Lower leg skin (tissue), 4 donors: ENCODE results near the gene STT3A. TPM values are rescaled to one million over a fixed set of nuclear protein-coding genes. Genes with fewer than 3 reads are reported as not detected.
A peak's percentile ranks its signal among the peaks of the same experiment; 100 is the strongest.

Experiments used
- DNase-seq, 2 donors: peaks; one replicate each; pipeline ENCODE4 v3.0.0-alpha.2; 2019; ENCODE audit warnings: low spot score in 2 of 2
- H3K4me3 ChIP-seq: fragments of 200-600 bp; sonication (generic); 2 replicates; pipeline ENCODE4 v1.5.1; 2017; ENCODE audit warnings: mild to moderate bottlenecking, low read depth; ENCODE audit not compliant: poor library complexity, severe bottlenecking
- POLR2A ChIP-seq, 2 donors: fragments of 450-650 bp; IDR thresholded peaks; one replicate each; pipeline ENCODE4 v1.6.1; 2016 to 2017; ENCODE audit warnings: antibody characterized with exemption in 2 of 2, mild to moderate bottlenecking in 1 of 2, moderate library complexity in 1 of 2
- WGBS, 2 donors: methylation state at CpG; one replicate each; pipeline ENCODE4 v1.1.5; 2018; 5-methylcytosine and 5-hydroxymethylcytosine counted together
- intact Hi-C: fragments of 100-400 bp; cut with DNase I; formaldehyde crosslinking; loops from one replicate; pipeline ENCODE4 v1.15.0; 2023; ENCODE audit warnings: low total_unique reads
- total RNA-seq, 4 donors: library from RNA; depleted of rRNA; stranded (reverse); fragments of >200 nt; gene quantifications; one replicate each; pipeline ENCODE4 v1.1.0, GENCODE V29; 2016
- TF ChIP-seq, protein P1 (sequence below), 3 donors: fragments of 450-650 bp; IDR thresholded peaks; one replicate each; pipeline ENCODE4 v1.5.1; 2016; ENCODE audit warnings: antibody characterized with exemption in 3 of 3, mild to moderate bottlenecking in 3 of 3, moderate library complexity in 2 of 3

Gene STT3A
- total RNA-seq, 4 donors from 2014 or later = 42.8 to 56.5 (median 50.4) TPM

DNA sequence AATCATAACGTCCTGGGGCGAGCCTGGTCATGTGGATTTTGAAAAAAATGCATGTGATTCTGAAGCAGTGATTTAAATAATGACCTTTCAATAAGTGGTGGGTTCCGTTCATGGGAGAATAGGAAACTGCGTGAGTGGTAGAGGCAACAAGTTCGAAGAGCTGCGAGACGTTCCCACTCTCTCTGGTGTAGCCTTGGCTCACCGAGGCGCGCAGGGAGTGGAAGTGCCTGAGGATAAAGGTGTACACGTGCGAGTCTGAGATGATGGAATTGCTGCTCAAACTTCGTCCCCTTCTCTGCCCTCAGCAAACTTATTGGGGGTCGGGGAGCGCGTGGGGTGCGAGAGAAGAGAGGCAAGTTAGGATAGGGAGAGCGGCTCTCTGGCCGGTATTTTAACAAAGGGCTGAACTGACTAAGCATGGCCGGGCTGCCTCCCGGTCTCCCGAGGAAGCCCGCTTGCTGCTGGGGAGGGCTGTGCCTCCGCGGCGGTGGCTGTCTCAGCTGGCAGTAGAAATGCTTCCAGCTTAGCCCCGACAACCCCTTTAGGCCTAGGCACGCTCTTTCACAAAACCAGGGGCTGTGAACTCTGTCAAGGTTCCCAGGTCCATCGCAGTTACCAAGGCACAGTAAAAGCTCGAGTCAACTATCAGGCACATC, 875 bp upstream of the STT3A start:
- intact Hi-C loops = no loop called here
- TF ChIP-seq, protein P1, sequence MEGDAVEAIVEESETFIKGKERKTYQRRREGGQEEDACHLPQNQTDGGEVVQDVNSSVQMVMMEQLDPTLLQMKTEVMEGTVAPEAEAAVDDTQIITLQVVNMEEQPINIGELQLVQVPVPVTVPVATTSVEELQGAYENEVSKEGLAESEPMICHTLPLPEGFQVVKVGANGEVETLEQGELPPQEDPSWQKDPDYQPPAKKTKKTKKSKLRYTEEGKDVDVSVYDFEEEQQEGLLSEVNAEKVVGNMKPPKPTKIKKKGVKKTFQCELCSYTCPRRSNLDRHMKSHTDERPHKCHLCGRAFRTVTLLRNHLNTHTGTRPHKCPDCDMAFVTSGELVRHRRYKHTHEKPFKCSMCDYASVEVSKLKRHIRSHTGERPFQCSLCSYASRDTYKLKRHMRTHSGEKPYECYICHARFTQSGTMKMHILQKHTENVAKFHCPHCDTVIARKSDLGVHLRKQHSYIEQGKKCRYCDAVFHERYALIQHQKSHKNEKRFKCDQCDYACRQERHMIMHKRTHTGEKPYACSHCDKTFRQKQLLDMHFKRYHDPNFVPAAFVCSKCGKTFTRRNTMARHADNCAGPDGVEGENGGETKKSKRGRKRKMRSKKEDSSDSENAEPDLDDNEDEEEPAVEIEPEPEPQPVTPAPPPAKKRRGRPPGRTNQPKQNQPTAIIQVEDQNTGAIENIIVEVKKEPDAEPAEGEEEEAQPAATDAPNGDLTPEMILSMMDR (IDR thresholded peaks at IDR 0.05) = no peak
- no peak for TF ChIP-seq POLR2A (IDR thresholded peaks at IDR 0.05)
- DNase-seq = peak; percentile 43 to 91
- H3K4me3 ChIP-seq = peak overlapping the region; percentile 62
- WGBS, 2 donors = 1% methylated on average over 28 to 30 of the region's 30 CpGs

DNA sequence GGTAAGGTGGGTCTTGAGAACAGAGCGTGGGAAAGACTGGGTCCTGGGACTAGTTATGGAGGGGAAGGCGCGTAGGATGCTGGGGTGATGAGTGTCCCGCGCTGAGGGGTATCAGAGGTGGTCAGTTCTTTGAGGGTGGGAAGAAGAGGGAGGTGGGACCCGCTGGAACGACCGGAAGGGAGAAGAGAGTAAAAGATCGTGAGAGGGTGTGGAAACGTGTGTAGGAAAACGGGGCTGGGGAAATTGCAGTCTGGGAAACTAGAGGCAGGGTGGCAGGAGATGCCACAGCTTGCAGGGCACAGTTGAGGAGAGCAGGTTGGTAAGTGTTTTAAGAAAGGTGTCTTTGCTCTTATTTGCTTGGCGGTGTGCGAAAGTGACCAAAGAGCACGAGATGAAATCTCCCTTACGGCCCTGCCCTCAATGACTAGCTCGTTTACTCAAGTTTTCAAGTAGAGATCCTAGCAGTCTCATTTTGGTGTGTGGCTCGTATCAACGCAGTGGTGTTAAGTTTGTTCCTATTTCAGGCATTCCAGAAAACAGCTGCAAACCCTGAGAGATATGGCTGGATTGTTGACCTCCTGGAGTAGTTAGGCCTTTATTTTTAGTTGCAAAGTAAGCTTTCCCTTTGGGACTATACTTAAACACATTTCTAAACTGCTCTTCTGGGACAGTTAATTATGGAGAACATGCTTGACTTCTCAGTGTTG, 615 bp downstream of the STT3A start:
- intact Hi-C loops = no loop called here
- WGBS, 2 donors = 1 to 2% methylated on average over 18 of the region's 18 CpGs
- DNase-seq = no peak
- H3K4me3 ChIP-seq = peak overlapping the region; percentile 94
- TF ChIP-seq POLR2A (IDR thresholded peaks at IDR 0.05) = no peak
- TF ChIP-seq, protein P1 (IDR thresholded peaks at IDR 0.05) = no peak

DNA sequence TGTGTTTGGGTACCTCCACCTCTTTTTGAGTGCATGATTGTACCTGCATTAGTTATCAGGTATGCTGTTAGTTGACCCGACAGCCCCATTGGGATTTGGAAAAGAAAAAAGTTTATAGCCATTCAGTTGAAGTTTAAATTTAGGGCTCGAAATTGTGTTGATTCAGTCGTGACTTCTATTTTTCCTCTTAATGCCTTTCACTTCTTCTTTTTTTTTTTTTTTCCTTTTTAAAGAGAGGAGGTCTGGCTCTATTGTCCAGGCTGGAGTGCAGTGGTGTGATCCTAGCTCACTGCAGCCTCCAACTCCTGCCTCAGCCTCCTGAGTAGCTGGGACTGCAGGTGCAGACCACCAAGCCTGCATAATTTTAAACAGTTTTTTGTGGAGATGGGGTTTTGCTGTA, 2.3 kb downstream of the STT3A start:
- WGBS, 2 donors = 53 to 61% methylated on average over 3 of the region's 3 CpGs

DNA sequence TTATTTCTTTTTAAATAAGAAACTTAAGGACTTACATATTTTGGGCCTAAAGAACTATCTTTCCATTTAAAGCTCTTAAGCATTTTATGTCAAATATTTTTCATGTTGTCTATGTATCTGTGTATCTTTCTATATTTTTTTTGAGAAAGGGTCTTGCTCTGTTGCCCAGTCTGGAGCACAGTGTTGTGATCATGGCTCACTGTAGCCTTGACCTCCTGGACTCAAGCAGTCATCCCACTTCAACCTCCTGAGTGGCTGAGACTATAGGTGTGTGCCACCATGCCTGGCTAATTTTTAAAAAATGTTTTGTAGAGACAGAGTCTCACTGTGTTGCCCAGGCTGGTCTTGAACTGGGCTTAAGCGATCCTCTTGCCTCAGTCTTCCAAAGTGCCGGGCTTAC, 8.0 kb downstream of the STT3A start:
- intact Hi-C loops = no loop called here
- H3K4me3 ChIP-seq = no peak overlapping the region
- WGBS, 2 donors = 98 to 100% methylated on average over 2 of the region's 2 CpGs
- TF ChIP-seq, protein P1 (IDR thresholded peaks at IDR 0.05) = no peak
- no peak for TF ChIP-seq POLR2A (IDR thresholded peaks at IDR 0.05)
- DNase-seq = no peak

More for the DNA sequence above, 2.3 kb downstream of the STT3A start:
- intact Hi-C loops = no loop called here
- TF ChIP-seq, protein P1 (IDR thresholded peaks at IDR 0.05) = no peak
- TF ChIP-seq POLR2A (IDR thresholded peaks at IDR 0.05) = no peak
- DNase-seq = no peak
- H3K4me3 ChIP-seq = no peak overlapping the region

- H3K4me3 ChIP-seq = no peak overlapping the region
- WGBS, 2 donors = 86 to 89% methylated on average over 3 of the region's 3 CpGs
- intact Hi-C loops = no loop called here
- DNase-seq = no peak
- TF ChIP-seq, protein P1 (IDR thresholded peaks at IDR 0.05) = no peak
Measured at GRCh38 chr11:125603207-125603606, 10.6 kb downstream of the STT3A start.
